Renal cortical epithelial cell (primary cell): ENCODE measurements around the gene TBC1D30. TPM values are rescaled to one million over a fixed set of nuclear protein-coding genes. Genes with fewer than 3 reads are reported as not detected.
"Not testable (repeated sequence)": the region's sequence is repeated elsewhere in the genome, so short reads cannot be mapped to it uniquely, and the experiment has no call there.

ENCODE experiments used
- DNase-seq: peaks from one replicate; pipeline ENCODE4 v3.0.0-alpha.2; 2011; ENCODE audit warnings: low read depth
- total RNA-seq: library from RNA; depleted of rRNA; stranded (reverse); fragments of >200 nt; gene quantifications from 2 replicates; pipeline ENCODE4 v1.2.3, GENCODE V29; 2014

TBC1D30 gene
- total RNA-seq, 1 donor from 2014 or later, result 1.1 TPM

- DNase-seq, result no peak
Measured at GRCh38 chr12:64806593-64807460, 17.6 kb upstream of the TBC1D30 start.

DNA sequence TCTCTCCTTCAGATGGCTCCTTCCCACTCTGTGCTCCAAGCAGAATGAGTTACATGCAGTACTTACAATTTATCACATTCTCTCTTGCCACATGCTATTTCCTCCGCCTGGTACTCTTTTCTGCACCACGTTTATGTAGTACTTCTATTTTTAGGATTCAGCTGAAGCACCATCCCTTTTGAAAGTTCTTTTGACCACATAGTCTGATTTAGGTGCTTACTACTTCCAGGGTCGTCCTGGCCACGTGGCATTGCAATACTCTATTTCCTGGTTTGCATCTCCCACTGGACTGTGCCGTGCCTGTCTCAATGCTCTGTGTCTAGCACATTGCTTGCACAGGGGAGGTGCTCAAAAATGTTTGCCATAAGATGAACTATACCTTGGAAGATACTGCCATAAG is 16.3 kb upstream of the TBC1D30 start:
- no peak for DNase-seq

DNA sequence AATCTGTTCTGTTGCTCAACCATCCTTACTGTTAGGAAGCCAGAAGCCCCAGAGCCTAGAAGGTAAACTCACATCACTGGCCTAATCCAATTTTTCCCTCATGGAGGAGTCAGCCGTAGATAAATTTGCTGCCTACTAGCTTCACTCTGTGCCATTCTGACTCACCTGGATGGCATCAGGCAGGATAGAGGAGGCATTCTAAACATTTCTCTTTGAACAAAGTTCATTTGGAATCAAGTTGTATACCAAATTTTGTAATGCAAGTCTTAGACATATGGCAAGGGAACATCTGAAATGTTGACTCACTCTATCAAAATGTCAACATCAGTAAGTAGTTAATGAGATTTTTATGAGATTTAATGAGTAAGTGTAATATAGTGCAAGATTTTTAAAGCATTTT is 13.6 kb upstream of the TBC1D30 start:
- peak; percentile 17 for DNase-seq

DNA sequence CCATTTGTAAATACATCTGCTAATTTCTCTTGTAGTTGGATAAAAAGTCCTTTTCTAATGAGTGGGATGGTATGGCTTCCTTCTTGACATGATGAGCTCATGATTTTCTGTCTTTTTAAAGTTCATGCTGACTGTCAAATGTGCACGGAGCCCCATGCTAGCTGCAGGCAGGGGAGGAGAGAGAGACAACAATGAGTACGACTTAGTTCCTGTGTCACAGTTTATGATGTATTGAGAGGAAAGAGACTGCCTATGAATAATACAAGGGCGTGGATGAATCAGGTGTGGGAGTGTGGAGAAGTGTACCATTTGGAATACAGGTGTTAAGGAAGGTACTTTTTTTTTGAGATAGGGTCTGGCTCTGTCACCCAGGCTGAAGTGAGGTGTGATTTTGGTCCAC is 10.7 kb upstream of the TBC1D30 start:
- DNase-seq, result no peak

DNA sequence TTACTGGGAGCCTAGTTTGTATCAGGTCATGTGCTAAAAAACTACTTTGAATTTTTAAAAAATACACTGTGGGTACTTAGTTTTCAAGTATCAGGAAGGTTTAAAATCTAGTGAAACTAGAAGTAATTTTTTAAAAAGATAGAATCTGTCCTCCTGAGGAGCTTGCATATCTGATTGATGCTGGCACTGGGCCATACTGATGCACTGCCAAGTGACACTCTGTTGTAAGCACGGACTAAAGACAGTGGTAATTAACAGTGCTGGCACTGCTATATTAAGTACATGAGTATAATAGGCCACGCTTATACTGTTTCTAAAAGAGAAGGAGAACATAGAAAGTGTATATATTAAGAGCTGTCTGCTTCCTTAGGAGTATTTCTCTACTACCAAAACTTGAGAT is 10.0 kb upstream of the TBC1D30 start:
- DNase-seq, result no peak

DNA sequence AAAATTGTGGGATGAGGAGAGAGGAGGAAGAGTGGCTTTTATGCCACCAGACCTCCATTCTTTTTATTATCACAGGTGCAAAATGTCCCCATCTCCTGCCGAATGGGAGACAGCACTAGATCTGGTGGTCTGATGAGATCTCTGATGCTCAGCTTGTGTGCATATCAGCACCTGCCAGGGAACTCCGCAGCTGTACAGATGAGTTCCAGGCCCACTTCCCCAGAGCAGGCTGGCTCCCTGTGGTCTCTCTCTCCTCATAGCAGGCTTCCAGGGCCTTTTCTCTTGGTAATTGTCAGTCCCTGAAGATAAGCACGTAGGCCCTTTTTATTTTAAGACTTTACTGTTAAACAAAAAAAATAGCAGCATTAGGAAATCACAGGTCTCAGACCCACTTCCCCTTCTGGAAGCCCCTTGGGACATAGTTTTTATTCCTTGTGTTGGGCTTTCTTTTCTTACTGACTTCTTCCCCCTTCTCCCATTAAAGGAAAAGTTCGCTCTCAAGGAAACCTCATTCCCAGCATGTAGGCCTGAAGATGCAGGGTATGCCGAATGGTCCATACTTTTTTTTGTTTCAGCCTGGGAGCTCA is 4.5 kb upstream of the TBC1D30 start:
- no peak for DNase-seq

DNA sequence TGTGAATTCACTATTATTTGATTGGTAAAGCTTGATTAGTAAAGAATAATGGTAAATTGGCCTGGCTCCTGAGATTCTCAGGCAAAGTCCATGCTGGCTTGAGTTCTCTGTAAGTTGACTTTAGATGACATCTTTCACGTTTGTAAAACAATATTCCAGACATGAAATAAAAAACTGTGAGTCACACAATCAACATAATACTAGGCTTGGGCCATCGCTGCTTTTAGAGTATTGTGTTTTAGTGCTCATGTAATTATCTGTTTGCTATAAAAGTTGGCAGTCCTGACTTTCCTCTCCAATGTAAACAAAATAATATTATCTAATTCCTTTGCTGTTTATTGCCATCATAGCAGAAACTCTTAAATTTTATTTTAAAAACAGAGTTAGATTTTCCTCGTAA is 3.9 kb upstream of the TBC1D30 start:
- DNase-seq, result no peak

GRCh38 chr12:64821116-64821630 is 3.3 kb upstream of the TBC1D30 start:
- DNase-seq, result no peak

DNA sequence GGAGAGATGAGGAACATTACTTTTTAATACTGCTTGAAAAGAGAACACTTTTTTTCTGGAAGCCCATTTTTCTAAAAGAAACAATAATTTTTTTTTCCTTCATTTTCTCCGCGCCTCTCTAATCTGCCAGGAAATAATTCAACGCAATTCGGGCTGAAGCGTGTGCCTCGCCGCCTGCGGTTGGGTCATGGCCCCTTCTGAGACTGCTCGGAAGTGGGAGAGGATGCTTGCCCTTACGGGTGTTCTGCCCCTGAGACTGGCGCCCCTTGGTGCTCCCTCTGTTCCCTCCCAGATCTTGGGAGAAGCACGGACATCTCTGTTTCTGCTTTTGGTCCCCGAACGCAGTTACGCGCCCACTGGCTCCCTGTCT is 332 bp upstream of the TBC1D30 start:
- DNase-seq, result no peak

DNA sequence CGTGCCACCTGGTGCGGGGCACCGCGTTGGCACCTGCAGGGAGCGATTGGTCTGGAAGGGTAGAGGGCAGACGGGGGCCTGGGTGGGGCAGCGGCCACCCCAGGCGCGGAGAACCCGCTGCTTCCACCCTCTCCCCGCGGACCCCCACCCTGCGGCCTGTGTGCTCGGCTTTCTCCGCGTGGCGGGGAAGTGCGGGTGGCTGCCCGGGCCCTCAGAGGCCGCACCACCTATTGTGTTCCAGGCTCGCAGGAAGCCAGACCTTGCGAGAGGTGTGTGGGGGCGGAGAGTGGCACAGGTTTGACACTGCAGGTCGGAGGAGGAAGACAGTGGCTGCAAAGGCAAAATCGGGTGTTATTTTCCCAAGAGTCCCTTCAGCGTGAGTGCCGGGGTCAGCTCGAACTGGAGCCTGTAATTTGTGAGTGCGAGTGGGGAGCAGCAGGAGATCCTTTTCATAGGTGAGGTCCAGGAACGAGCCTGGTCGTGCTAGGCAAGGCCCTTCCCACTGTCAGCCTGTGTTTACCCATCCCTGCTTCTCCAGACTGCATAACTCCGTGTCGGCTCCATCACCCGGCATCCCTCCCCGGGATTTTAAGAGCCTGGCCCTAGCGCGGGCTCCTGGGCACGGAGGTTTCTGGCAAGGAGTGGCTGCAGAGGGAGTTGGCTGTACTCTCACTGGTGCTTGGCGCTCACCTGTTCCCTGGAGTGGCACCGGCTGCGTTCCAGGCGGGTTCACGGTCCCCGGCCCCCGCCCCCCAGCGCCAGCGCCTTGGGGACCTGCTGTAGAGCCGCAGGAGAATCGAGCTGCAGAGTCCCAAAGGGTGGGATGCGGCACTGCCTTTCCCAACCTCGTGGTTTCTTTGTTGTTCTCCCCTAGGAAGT is 935 bp downstream of the TBC1D30 start:
- DNase-seq, result no peak

- peak; percentile 47 for DNase-seq
Measured at GRCh38 chr12:64826234-64826633, 1.8 kb downstream of the TBC1D30 start.

DNA sequence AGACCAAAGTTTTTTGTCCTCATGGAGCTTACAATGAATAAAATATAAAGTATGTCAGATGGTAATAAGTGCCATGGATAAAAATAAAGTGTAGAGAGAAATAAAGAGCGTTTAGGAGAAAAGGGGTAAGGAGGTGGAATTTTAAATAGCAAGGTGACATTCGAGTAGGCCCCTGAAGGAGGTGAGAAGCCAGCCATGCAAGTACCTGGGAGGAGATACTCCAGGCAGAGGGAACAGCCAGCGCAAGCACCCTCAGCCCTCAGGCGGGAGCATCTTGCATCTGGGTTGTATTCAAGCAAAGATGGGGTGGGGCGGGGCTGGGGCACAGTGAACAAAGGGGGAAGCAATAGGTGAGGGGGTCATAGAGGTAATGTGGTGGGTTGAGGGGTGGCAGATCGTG is 4.3 kb downstream of the TBC1D30 start:
- no peak for DNase-seq

- DNase-seq, result no peak
Measured at GRCh38 chr12:64833928-64834327, 9.5 kb downstream of the TBC1D30 start.

DNA sequence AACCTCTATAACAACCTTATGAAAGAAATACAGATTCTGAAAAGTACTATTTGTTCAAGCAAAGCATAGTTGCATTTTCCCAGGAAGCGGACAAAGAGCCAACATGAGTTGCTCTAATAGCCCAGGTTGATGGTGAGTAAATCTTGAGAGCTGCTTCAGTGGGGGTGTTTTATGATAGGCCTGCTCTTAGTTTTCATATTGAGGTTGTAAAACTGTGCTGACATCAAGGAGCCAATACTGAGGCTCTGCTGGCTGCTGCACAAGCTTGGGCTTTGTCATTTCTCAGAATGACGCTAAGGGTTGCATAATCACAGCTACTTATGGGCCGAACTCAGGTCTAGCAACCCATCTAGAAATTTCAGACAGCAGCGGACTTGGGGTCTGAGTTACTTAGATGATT is 11.5 kb downstream of the TBC1D30 start:
- DNase-seq, result no peak

DNA sequence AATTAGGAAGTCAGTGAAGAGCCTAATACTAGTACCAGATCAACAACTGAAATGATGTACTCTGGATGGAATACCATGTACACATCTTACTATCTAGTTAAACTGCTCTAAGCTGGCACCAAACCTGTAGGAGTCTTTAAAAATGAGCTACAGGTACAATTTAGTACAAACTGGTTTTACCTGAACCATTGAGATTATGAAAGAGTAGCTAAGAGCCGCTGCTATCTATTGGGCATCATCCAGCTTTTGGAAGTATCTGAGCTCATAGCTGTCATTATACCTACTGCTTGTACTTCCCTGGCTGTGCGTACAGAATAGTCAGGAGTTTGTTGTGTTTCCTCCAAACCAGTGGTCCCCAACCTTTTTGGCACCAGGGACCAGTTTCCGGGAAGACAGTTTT is 12.4 kb downstream of the TBC1D30 start:
- DNase-seq, result no peak

GRCh38 chr12:64837427-64837826 is 13.0 kb downstream of the TBC1D30 start:
- no peak for DNase-seq

DNA sequence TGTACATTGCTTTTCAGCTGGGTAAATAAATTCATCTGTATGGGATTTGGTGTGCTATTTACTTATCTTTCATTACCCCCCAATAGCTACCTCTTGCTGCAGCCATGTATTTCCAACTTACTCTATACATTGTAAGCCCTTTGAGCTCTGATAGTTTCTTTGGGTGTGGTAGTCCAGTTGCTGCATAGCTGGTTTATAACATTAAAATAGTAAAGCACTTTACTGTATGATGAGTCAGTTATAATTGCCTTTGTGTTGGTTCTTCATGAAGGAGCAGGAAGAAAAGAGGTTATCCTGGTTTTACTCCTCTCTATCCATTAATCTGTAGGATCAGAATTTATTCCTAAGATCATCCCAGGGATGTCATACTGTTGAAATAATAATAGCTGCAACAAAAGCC is 15.7 kb downstream of the TBC1D30 start:
- DNase-seq, result peak; percentile 4

DNA sequence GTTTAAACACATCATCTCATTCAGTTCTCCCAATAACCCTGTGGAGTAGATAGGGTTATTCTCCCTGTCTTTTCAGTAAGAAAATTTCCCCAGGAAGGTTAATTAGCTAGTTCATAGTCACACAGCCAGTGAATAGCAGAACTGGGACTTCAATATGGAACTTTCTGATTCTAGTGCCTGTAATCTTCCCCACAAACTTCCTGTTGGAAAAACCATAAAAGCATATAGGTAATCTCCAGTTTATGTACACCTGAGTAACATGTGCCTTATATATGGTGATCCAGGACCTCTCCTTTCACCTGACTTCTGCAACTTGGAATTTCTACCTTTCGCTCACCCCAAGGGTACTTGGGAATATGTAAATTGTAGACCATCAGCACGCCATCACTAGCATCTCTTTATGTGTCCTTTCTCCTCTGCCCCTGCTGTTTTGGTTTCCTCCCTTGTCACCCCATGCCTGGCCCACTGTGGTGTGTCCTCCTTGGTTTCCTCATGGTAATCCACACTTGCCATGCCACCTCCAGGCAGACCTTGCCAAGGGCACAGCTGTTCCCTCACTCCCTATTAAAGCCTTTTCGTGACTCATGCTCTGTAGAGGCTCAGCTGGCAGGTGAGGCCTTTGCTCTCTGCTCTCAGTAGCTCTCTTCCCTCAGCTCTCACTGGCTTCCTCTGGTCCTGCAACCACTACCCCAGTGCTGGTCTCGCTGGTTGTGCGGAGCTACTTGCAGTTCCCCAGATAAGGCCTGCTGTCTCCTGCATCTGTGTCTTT is 16.7 kb downstream of the TBC1D30 start:
- DNase-seq, result no peak

DNA sequence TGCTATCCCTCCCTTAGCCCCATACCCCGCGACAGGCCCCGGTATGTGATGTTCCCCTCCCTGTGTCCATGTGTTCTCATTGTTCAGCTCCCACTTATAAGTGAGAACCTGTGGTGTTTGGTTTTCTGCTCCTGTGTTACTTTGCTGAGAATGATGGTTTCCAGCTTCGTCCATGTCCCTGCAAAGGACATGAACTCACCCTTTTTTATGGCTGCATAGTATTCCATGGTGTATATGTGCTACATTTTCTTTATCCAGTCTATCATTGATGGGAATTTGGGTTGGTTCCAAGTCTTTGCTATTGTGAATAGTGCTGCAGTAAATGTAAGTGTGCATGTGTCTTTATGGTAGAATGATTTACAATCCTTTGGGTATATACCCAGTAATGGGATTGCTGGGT is 24.0 kb downstream of the TBC1D30 start:
- DNase-seq, result not testable (repeated sequence)

DNA sequence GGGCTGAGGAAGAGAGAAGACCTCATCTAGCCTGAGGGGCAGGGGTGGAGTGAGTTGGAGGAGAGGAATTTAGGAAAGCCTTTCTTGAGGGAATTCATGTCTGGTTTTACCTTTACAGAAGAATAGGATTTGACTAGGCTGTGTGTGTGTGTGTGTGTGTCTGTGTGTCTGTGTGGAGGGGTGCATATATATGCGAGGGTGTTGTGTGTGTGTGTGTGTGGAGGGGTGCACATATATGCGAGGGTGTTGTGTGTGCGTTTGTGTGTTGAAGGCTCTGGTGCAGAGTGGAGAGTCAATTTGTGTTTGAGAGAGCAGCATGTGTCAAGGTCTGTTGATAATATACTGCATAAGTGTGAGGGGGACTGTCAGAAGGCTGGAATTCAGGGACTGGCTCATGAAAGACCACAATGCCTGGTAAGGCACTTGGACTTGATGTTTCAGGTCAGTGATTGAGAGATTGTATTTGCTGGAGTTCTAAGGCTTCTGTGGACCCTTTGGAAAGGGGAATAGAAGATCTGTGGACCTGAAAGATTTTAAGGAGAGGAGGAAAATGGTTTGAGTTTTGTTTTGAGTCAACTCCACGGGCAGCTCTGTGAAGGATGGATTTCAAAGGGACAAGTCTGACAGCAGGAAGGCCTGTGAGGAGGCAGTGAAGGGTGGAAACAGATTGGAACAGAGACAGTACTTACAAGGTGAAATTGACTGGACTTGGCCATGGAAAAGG is 34.6 kb downstream of the TBC1D30 start:
- no peak for DNase-seq

GRCh38 chr12:64860446-64860998 is 36.1 kb downstream of the TBC1D30 start:
- DNase-seq, result no peak
